Measurements from ENCODE around the gene RASGRF1. TPM values are rescaled to one million over a fixed set of nuclear protein-coding genes. Genes with fewer than 3 reads are reported as not detected.

The RASGRF1 gene
- total and polyA plus RNA-seq, 9 of the 15 experiments (the other 6 are each of a cell fraction or from before 2014, with no cell fraction given): 0.03 to 0.58 (median 0.06) TPM; not detected in 1

- no peak for TF ChIP-seq HIVEP1 (CRISPR knock-in tag; IDR thresholded peaks at IDR 0.05)
- no peak for TF ChIP-seq ELF1 (tag; IDR thresholded peaks at IDR 0.05)
- no peak for TF ChIP-seq SMAD4 (CRISPR knock-in tag; conservative IDR thresholded peaks at IDR 0.05)
- no peak for TF ChIP-seq E2F8 (IDR thresholded peaks at IDR 0.05; ENCODE audit: low read depth, partially characterized antibody)
- no peak for TF ChIP-seq PCBP2 (IDR thresholded peaks at IDR 0.05; ENCODE audit: low read depth, low read length, poor library complexity, severe bottlenecking)
- TF ChIP-seq MAFK (IDR thresholded peaks at IDR 0.05; ENCODE audit: low read length): no peak
- TF ChIP-seq ARID1B (IDR thresholded peaks at IDR 0.05): no peak
- TF ChIP-seq SRSF7 (optimal IDR thresholded peaks at IDR 0.05; ENCODE audit: low read depth, low read length): no peak
- TF ChIP-seq GATA2 (CRISPR knock-in tag; IDR thresholded peaks at IDR 0.05): no peak
- no peak for TF ChIP-seq SIN3B (IDR thresholded peaks at IDR 0.05; ENCODE audit: low read depth)
- no peak for TF ChIP-seq ELK1 (CRISPR knock-in tag; IDR thresholded peaks at IDR 0.05)
- no peak for TF ChIP-seq ZNF140 (CRISPR knock-in tag; IDR thresholded peaks at IDR 0.05)
- TF ChIP-seq ZNF512 (tag; IDR thresholded peaks at IDR 0.05): no peak
- H3K4me1 ChIP-seq (replicated peaks in 1 of 2; ENCODE audit: control insufficient read depth in 2 of 2, insufficient read depth in 2 of 2, low read length in 2 of 2): peaks cover 8 to 14% of the 10 kb centered on the region in 2 experiments
- FAIRE-seq (no peak), DNase-seq (ENCODE audit: extremely low read depth in 1 of 4, low spot score in 3 of 4) (no peak), ATAC-seq (no peak)
- POLR2A ChIA-PET: interaction anchor here (0.6 to 1.7 kb wide), 3 partner anchors 8 to 88 kb away, joined by 3 to 4 read pairs (median 4); no protein-coding TSS in a partner anchor
- H3K9me3 ChIP-seq (replicated peaks; ENCODE audit: control insufficient read depth, insufficient read depth, low read depth, low read length): no peaks in the 10 kb centered on the region
- H3K79me2 ChIP-seq (ENCODE audit: control insufficient read depth, insufficient read depth, low read length): no peaks in the 10 kb centered on the region
- peaks cover 9 to 20% of the 10 kb centered on the region in 2 experiments; a peak in 3 of 5 replicates for H3K27me3 ChIP-seq (ENCODE audit: control insufficient read depth in 2 of 2, insufficient read depth in 2 of 2, low read length in 2 of 2)
- H2AFZ ChIP-seq (ENCODE audit: low read depth, low read length): peak overlapping the region; percentile 82; the same call in 1 of the 2 replicates
- H3K9ac ChIP-seq (ENCODE audit: insufficient read depth in 1 of 2, low read depth in 2 of 2, low read length in 2 of 2): no peak overlapping the region
- in situ Hi-C loops (cut with MboI) (no loop called here), intact Hi-C loops (cut with micrococcal nuclease) (loop anchor here (10.0 kb wide), 1 partner anchor 249 kb away; no protein-coding TSS in a partner anchor)
- BruUV-seq (replicated peaks): no TSS peak
- CTCF ChIA-PET (ENCODE audit: low intra/inter-chr PET ratio): no interaction called here
- no peak overlapping the region; the same call in 2 of the 3 replicates for H3K27ac ChIP-seq (ENCODE audit: extremely low read depth, low read depth, low read length)
- no peak overlapping the region for H3K4me2 ChIP-seq (ENCODE audit: insufficient read depth, low read length)
- no peaks in the 10 kb centered on the region for H4K20me1 ChIP-seq (replicated peaks; ENCODE audit: control insufficient read depth, insufficient read depth, low read length)
- peaks cover 3% of the 10 kb centered on the region for H3K9me1 ChIP-seq (ENCODE audit: control insufficient read depth, insufficient read depth, low read length)
- no peaks in the 10 kb centered on the region for H3K36me3 ChIP-seq (ENCODE audit: control insufficient read depth, insufficient read depth, low read length)
- WGBS (ENCODE audit: insufficient coverage, low coverage, missing lambda C conversion rate): 69% methylated on average over 19 of the region's 24 CpGs
- H3K4me3 ChIP-seq: no peak overlapping the region
Measured at GRCh38 chr15:79003896-79004295, 86.7 kb downstream of the RASGRF1 start.
